Left lung (tissue), 10 donors: ENCODE measurements around the gene NUMBL. TPM values are rescaled to one million over a fixed set of nuclear protein-coding genes. Genes with fewer than 3 reads are reported as not detected.

Experiments
- ATAC-seq: fragments of 200-7000 bp; cut with Tn5 transposase; one replicate; pipeline ENCODE4 v1.9.1; 2020; ENCODE audit warnings: moderate library complexity
- DNase-seq, 4 donors: peaks; one replicate each; pipeline ENCODE4 v3.0.0-alpha.2; 2013 to 2020
- H3K27ac ChIP-seq, 2 donors: fragments of 200-600 bp; sonication (generic) in 1 of 2; one replicate each; pipeline versions ENCODE4 v1.5.0 to v1.8.0; 2020 to 2021
- H3K27me3 ChIP-seq, 2 donors: fragments of 200-600 bp; sonication (generic) in 1 of 2; one replicate each; pipeline versions ENCODE4 v1.5.0 to v1.8.0; 2020 to 2021
- H3K36me3 ChIP-seq, 2 donors: fragments of 200-600 bp; sonication (generic) in 1 of 2; one replicate each; pipeline versions ENCODE4 v1.5.0 to v1.8.0; 2020 to 2021
- H3K4me1 ChIP-seq, 2 donors: fragments of 200-600 bp; one replicate each; pipeline ENCODE4 v1.8.0; 2021
- H3K4me3 ChIP-seq, 2 donors: fragments of 200-600 bp; sonication (generic) in 1 of 2; one replicate each; pipeline versions ENCODE4 v1.5.0 to v1.8.0; 2020 to 2021; ENCODE audit warnings: mild to moderate bottlenecking in 1 of 2
- H3K9me3 ChIP-seq, 2 donors: fragments of 200-600 bp; sonication (generic) in 1 of 2; one replicate each; pipeline versions ENCODE4 v1.5.0 to v1.8.0; 2020 to 2021
- intact Hi-C, 2 donors: fragments of 100-400 bp; cut with DNase I; formaldehyde crosslinking; loops; one replicate each; pipeline versions ENCODE4 v1.11.2 to v1.14.2; 2022
- polyA plus RNA-seq, 6 donors: library from polyadenylated mRNA; unstranded; fragments of 120-200 nt; gene quantifications; one replicate each; pipeline ENCODE4 v1.2.1, GENCODE V29; 2013; ENCODE audit not compliant: insufficient read length in 6 of 6
- total RNA-seq, 2 donors: library from RNA; stranded (reverse); fragmentation: NEBNext Ultra II Directional; extraction: Animal tissue kit (Norgen Biotek cat#: 25700); gene quantifications; one replicate each; pipeline ENCODE4 v1.2.1, GENCODE V29; 2021
- TF ChIP-seq, protein P1 (sequence below), 2 donors: fragments of 200-600 bp; sonication (generic) in 1 of 2; IDR thresholded peaks; one replicate each; pipeline versions ENCODE4 v1.5.0 to v1.8.0; 2021; ENCODE audit warnings: antibody characterized with exemption in 2 of 2
- donor health status: DM: no; HTN: yes; CAD: no.
- donor health status: DM: no; HTN: no; CAD: no.

The NUMBL gene
- total and polyA plus RNA-seq, 8 donors, result 12.8 to 30.2 (median 16.3) TPM

DNA sequence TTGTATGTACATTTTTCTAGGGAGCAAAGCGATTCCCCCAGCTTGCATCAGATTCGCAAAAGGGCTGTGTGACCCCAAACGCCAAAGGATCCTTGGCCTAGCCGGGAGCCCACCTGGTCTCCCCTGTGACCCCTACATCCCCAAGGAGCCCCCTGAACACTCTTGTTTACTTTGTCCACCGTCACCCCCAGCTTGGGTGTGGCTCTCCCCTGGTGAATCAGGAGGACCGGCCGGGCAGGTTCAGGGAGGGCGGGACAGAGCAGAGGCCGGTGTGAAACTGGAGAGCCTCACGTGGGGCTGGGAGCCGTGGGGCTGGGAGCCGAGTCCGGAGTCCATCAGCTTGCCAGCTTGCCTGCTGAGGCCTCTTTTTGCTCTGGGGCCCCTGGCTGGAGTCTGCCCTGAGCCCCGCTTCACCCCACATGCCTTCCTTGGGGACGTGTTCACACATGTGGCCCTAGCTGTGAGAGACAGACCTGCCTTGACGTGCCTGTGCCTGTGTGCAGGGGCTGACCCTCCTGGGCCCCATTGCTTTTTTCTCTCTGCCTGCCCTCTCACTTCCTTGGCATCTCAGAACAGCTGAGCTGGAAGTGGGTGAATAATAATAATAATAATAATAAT lies 28.4 kb upstream of the NUMBL start:
- intact Hi-C loops, result no loop called here
- peak; percentile 32 for ATAC-seq

GRCh38 chr19:40717880-40718773 lies 27.7 kb upstream of the NUMBL start:
- Histone ChIP-seq H3K9me3 (no peaks in the 10 kb centered on the region), H3K4me3 (peak overlapping the region; percentile 61 to 91), H3K27ac (peak overlapping the region; percentile 92 to 94), H3K27me3 (no peaks in the 10 kb centered on the region), H3K36me3 (peaks cover 0 to 16% of the 10 kb centered on the region in 2 donors), H3K4me1 (peaks cover 39 to 86% of the 10 kb centered on the region in 2 donors)
- TF ChIP-seq, protein P1, sequence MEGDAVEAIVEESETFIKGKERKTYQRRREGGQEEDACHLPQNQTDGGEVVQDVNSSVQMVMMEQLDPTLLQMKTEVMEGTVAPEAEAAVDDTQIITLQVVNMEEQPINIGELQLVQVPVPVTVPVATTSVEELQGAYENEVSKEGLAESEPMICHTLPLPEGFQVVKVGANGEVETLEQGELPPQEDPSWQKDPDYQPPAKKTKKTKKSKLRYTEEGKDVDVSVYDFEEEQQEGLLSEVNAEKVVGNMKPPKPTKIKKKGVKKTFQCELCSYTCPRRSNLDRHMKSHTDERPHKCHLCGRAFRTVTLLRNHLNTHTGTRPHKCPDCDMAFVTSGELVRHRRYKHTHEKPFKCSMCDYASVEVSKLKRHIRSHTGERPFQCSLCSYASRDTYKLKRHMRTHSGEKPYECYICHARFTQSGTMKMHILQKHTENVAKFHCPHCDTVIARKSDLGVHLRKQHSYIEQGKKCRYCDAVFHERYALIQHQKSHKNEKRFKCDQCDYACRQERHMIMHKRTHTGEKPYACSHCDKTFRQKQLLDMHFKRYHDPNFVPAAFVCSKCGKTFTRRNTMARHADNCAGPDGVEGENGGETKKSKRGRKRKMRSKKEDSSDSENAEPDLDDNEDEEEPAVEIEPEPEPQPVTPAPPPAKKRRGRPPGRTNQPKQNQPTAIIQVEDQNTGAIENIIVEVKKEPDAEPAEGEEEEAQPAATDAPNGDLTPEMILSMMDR (IDR thresholded peaks at IDR 0.05), result no peak
- intact Hi-C loops, result no loop called here
- DNase-seq (peak in 2 of 4 donors; percentile 11 to 83), ATAC-seq (no peak)

More for the DNA sequence above, 28.4 kb upstream of the NUMBL start:
- Histone ChIP-seq H3K36me3 (peaks cover 0 to 21% of the 10 kb centered on the region in 2 donors), H3K4me3 (peak overlapping the region; percentile 61 to 91), H3K27me3 (no peaks in the 10 kb centered on the region), H3K9me3 (no peaks in the 10 kb centered on the region), H3K4me1 (peaks cover 39 to 89% of the 10 kb centered on the region in 2 donors), H3K27ac (peak overlapping the region; percentile 92 to 94)
- DNase-seq, result peak; percentile 27 to 93 (median 78)
- TF ChIP-seq, protein P1 (IDR thresholded peaks at IDR 0.05), result no peak

DNA sequence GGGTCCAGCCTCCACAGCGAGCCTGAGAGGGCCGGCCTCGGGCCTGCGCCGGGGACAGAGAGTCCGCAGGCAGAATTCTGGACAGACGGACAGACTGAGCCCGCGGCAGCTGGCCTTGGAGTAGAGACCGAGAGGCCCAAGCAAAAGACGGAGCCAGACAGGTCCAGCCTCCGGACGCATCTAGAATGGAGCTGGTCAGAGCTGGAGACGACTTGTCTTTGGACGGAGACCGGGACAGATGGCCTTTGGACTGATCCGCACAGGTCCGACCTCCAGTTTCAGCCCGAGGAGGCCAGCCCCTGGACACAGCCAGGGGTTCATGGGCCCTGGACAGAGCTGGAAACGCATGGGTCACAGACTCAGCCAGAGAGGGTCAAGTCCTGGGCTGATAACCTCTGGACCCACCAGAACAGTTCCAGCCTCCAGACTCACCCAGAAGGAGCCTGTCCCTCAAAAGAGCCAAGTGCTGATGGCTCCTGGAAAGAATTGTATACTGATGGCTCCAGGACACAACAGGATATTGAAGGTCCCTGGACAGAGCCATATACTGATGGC lies 27.0 kb upstream of the NUMBL start:
- Histone ChIP-seq H3K36me3 (peaks cover 0 to 19% of the 10 kb centered on the region in 2 donors), H3K4me1 (peaks cover 39 to 79% of the 10 kb centered on the region in 2 donors), H3K27ac (peak overlapping the region; percentile 92 to 94), H3K4me3 (peak overlapping the region; percentile 61 to 91), H3K9me3 (no peaks in the 10 kb centered on the region), H3K27me3 (no peaks in the 10 kb centered on the region)
- ATAC-seq, result no peak
- TF ChIP-seq, protein P1 (IDR thresholded peaks at IDR 0.05), result no peak
- intact Hi-C loops, result no loop called here
- DNase-seq, result peak in 1 of 4 donors; percentile 14

- peak; percentile 98 to 100 (median 100) for DNase-seq
- no peaks in the 10 kb centered on the region for H3K9me3 ChIP-seq
- TF ChIP-seq, protein P1 (IDR thresholded peaks at IDR 0.05), result peak in 1 of 2 donors; percentile 20
- H3K4me3 ChIP-seq, result peak within 1 kb of the TSS; percentile 61 to 91
- intact Hi-C loops, result no loop called here
- H3K27me3 ChIP-seq, result no peaks in the 10 kb centered on the region
- ATAC-seq, result peak; percentile 72
- peak within 1 kb of the TSS; percentile 92 to 94 for H3K27ac ChIP-seq
- peaks cover 0 to 13% of the 10 kb centered on the region in 2 donors for H3K36me3 ChIP-seq
- H3K4me1 ChIP-seq, result peaks cover 35 to 72% of the 10 kb centered on the region in 2 donors
Measured at GRCh38 chr19:40716482-40717324, 26.3 kb upstream of the NUMBL start, which contains the start of the genes COQ8B and ITPKC. COQ8B (minus strand) TSS chr19:40716886; CDS start chr19:40714632, 2,254 bp downstream. ITPKC (plus strand) TSS chr19:40717112; CDS start chr19:40717136, 24 bp downstream.
